Trophoblast cell (in vitro differentiated cells and primary cell): ENCODE data around the gene CCDC12.

Experiments used
- DNase-seq, 2 donors: peaks; one replicate each; pipeline ENCODE4 v3.0.0-alpha.2; 2016
- H2AFZ ChIP-seq: 2 replicates; pipeline ENCODE4 v1.6.1; 2013; ENCODE audit warnings: low read length, moderate library complexity, mild to moderate bottlenecking; ENCODE audit not compliant: insufficient read depth, poor library complexity
- H2AK5ac ChIP-seq: 2 replicates; pipeline ENCODE4 v1.6.1; 2013; ENCODE audit warnings: mild to moderate bottlenecking, low read length
- H2BK120ac ChIP-seq: 2 replicates; pipeline ENCODE4 v1.6.1; 2013; ENCODE audit warnings: low read length, mild to moderate bottlenecking, moderate library complexity; ENCODE audit not compliant: insufficient read depth, poor library complexity
- H2BK12ac ChIP-seq: 2 replicates; pipeline ENCODE4 v1.6.1; 2013; ENCODE audit warnings: mild to moderate bottlenecking, low read length, moderate library complexity
- H2BK5ac ChIP-seq: 2 replicates; pipeline ENCODE4 v1.6.1; 2013; ENCODE audit warnings: low read length, low read depth, moderate library complexity, mild to moderate bottlenecking; ENCODE audit not compliant: poor library complexity
- H3K14ac ChIP-seq: 2 replicates; pipeline ENCODE4 v1.6.1; 2013; ENCODE audit warnings: mild to moderate bottlenecking, low read length
- H3K18ac ChIP-seq: 2 replicates; pipeline ENCODE4 v1.6.1; 2013; ENCODE audit warnings: mild to moderate bottlenecking, low read length
- H3K23ac ChIP-seq: 2 replicates; pipeline ENCODE4 v1.6.1; 2013; ENCODE audit warnings: low read length
- H3K27ac ChIP-seq: 2 replicates; pipeline ENCODE4 v1.5.1; 2013; ENCODE audit warnings: low read depth, mild to moderate bottlenecking, inconsistent platforms, low read length, moderate library complexity
- H3K27me3 ChIP-seq: 2 replicates; pipeline ENCODE4 v1.6.1; 2013; ENCODE audit warnings: inconsistent platforms, mild to moderate bottlenecking, low read length, moderate library complexity; ENCODE audit not compliant: insufficient read depth
- H3K36me3 ChIP-seq, 2 experiments: 1 replicate in 1 of 2; 2 replicates in 1 of 2; pipeline ENCODE4 v1.6.1; 2013; ENCODE audit warnings: low read length in 2 of 2, mild to moderate bottlenecking in 2 of 2, moderate library complexity in 1 of 2; ENCODE audit not compliant: insufficient read depth in 2 of 2, control insufficient read depth in 1 of 2
- H3K4ac ChIP-seq: 2 replicates; pipeline ENCODE4 v1.6.1; 2013; ENCODE audit warnings: low read depth, mild to moderate bottlenecking, low read length, moderate library complexity
- H3K4me1 ChIP-seq, 2 experiments: 1 replicate in 1 of 2; 2 replicates in 1 of 2; pipeline ENCODE4 v1.6.1; 2013; ENCODE audit warnings: low read length in 2 of 2, mild to moderate bottlenecking in 2 of 2, moderate library complexity in 1 of 2; ENCODE audit not compliant: insufficient read depth in 2 of 2, control insufficient read depth in 1 of 2
- H3K4me2 ChIP-seq: 2 replicates; pipeline ENCODE4 v1.6.1; 2013; ENCODE audit warnings: inconsistent platforms, mild to moderate bottlenecking, low read length, moderate library complexity
- H3K4me3 ChIP-seq: 2 replicates; pipeline ENCODE4 v1.5.1; 2013; ENCODE audit warnings: mild to moderate bottlenecking, low read depth, low read length, inconsistent platforms
- H3K79me1 ChIP-seq: one replicate; pipeline ENCODE4 v1.6.1; 2013; ENCODE audit warnings: low read length
- H3K79me2 ChIP-seq: 2 replicates; pipeline ENCODE4 v1.6.1; 2013; ENCODE audit warnings: low read length, mild to moderate bottlenecking; ENCODE audit not compliant: control insufficient read depth, insufficient read depth, poor library complexity
- H3K9ac ChIP-seq: 2 replicates; pipeline ENCODE4 v1.6.1; 2013; ENCODE audit warnings: mild to moderate bottlenecking, low read length
- H3K9me3 ChIP-seq: 2 replicates; pipeline ENCODE4 v1.6.1; 2013; ENCODE audit warnings: low read depth, mild to moderate bottlenecking, control low read depth, inconsistent platforms, low read length; ENCODE audit not compliant: insufficient read depth
- H4K12ac ChIP-seq: 2 replicates; pipeline ENCODE4 v1.6.1; 2013; ENCODE audit warnings: low read depth, mild to moderate bottlenecking, low read length, moderate library complexity
- H4K8ac ChIP-seq: 2 replicates; pipeline ENCODE4 v1.6.1; 2013; ENCODE audit warnings: low read depth, mild to moderate bottlenecking, low read length, moderate library complexity
- H4K91ac ChIP-seq: one replicate; pipeline ENCODE4 v1.6.1; 2013; ENCODE audit warnings: low read depth, mild to moderate bottlenecking, low read length, moderate library complexity
- WGBS: extraction: QIAGEN DNeasy Blood & Tissue Kit; methylation state at CpG from one replicate; pipeline ENCODE4 v1.1.7; 2013; ENCODE audit warnings: missing lambda C conversion rate; ENCODE audit not compliant: insufficient read length, insufficient coverage; ENCODE audit errors: extremely low coverage; 5-methylcytosine and 5-hydroxymethylcytosine counted together

Gene CCDC12

GRCh38 chr3:47016086-47016933 lies 39.8 kb upstream of the CCDC12 start:
- Histone ChIP-seq H3K18ac (no peak overlapping the region), H2BK12ac (no peak overlapping the region), H3K27ac (no peak overlapping the region), H3K27me3 (no peaks in the 10 kb centered on the region), H4K91ac (no peak overlapping the region), H3K4me1 (no peaks in the 10 kb centered on the region), H2AK5ac (no peak overlapping the region), H2AFZ (no peak overlapping the region), H2BK120ac (no peak overlapping the region), H2BK5ac (no peak overlapping the region), H4K8ac (no peak overlapping the region), H4K12ac (no peak overlapping the region), H3K9ac (no peak overlapping the region), H3K36me3 (peaks cover 16 to 38% of the 10 kb centered on the region in 2 experiments), H3K9me3 (no peaks in the 10 kb centered on the region), H3K79me1 (no peaks in the 10 kb centered on the region), H3K4me2 (no peak overlapping the region), H3K14ac (no peak overlapping the region), H3K79me2 (no peaks in the 10 kb centered on the region), H3K23ac (no peak overlapping the region), H3K4me3 (no peak overlapping the region), H3K4ac (no peak overlapping the region)
- DNase-seq, result no peak
- WGBS, result no CpG with 5 or more reads among the region's 4 CpGs

GRCh38 chr3:47015151-47015550 lies 38.6 kb upstream of the CCDC12 start:
- no peak overlapping the region for H2AK5ac ChIP-seq
- no peaks in the 10 kb centered on the region for H3K27me3 ChIP-seq
- peaks cover 5% of the 10 kb centered on the region for H3K9me3 ChIP-seq
- H3K36me3 ChIP-seq, result peaks cover 20 to 41% of the 10 kb centered on the region in 2 experiments
- no peak overlapping the region for H2BK120ac ChIP-seq
- no peak overlapping the region for H3K18ac ChIP-seq
- no peak overlapping the region for H3K9ac ChIP-seq
- peaks cover 0 to 2% of the 10 kb centered on the region in 2 experiments for H3K4me1 ChIP-seq
- no peak overlapping the region for H4K91ac ChIP-seq
- no peak overlapping the region for H2BK12ac ChIP-seq
- H3K27ac ChIP-seq, result no peak overlapping the region
- no peak overlapping the region for H3K23ac ChIP-seq
- no peak overlapping the region for H3K14ac ChIP-seq
- H2AFZ ChIP-seq, result no peak overlapping the region
- H3K79me1 ChIP-seq, result no peaks in the 10 kb centered on the region
- H4K8ac ChIP-seq, result no peak overlapping the region
- H4K12ac ChIP-seq, result no peak overlapping the region
- H3K79me2 ChIP-seq, result no peaks in the 10 kb centered on the region
- H3K4me3 ChIP-seq, result no peak overlapping the region
- no peak overlapping the region for H3K4me2 ChIP-seq
- DNase-seq, result no peak
- H3K4ac ChIP-seq, result no peak overlapping the region
- no peak overlapping the region for H2BK5ac ChIP-seq

- Histone ChIP-seq H2AFZ (no peak overlapping the region), H4K91ac (no peak overlapping the region), H4K12ac (no peak overlapping the region), H3K79me2 (peaks cover 3% of the 10 kb centered on the region), H3K18ac (no peak overlapping the region), H2AK5ac (no peak overlapping the region), H3K36me3 (peaks cover 24 to 33% of the 10 kb centered on the region in 2 experiments), H3K4me1 (peaks cover 3 to 8% of the 10 kb centered on the region in 2 experiments), H3K27me3 (no peaks in the 10 kb centered on the region), H3K14ac (no peak overlapping the region), H2BK5ac (no peak overlapping the region), H2BK120ac (no peak overlapping the region), H3K4ac (no peak overlapping the region), H2BK12ac (no peak overlapping the region), H3K23ac (no peak overlapping the region), H3K4me2 (no peak overlapping the region), H4K8ac (no peak overlapping the region), H3K9ac (no peak overlapping the region), H3K9me3 (peaks cover 5% of the 10 kb centered on the region), H3K27ac (no peak overlapping the region), H3K79me1 (peaks cover 6% of the 10 kb centered on the region), H3K4me3 (no peak overlapping the region)
- no peak for DNase-seq
These were observed 37.5 kb upstream of the CCDC12 start for GRCh38 chr3:47014036-47014435.

DNA sequence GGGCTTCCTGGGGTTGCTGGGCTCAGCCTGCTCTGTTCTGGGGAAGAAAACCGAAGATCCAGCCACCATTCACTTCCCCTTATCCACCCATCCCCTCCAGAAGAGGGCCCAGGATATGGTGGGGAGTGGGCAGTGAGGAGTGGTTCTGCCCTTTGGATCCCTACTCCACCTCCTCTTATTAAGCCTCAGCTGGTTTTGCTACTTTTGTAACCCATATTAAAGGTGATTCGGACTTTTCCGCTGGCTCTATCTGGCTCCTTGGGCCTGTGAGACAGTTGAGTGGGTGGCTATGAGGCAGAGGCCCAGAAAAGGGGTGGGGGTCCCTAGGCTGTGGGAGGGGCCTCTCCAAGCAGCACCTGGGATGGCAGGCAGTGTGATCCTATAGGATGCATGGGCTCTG lies 36.7 kb upstream of the CCDC12 start:
- no peak overlapping the region for H3K4ac ChIP-seq
- H4K8ac ChIP-seq, result no peak overlapping the region
- H3K14ac ChIP-seq, result no peak overlapping the region
- H3K79me1 ChIP-seq, result peaks cover 6% of the 10 kb centered on the region
- no peak overlapping the region for H2BK120ac ChIP-seq
- H3K9ac ChIP-seq, result no peak overlapping the region
- H4K91ac ChIP-seq, result no peak overlapping the region
- H3K18ac ChIP-seq, result no peak overlapping the region
- no peak overlapping the region for H2BK12ac ChIP-seq
- no peak overlapping the region for H3K23ac ChIP-seq
- no peak for DNase-seq
- no peak overlapping the region for H3K27ac ChIP-seq
- no peak overlapping the region for H3K4me3 ChIP-seq
- H3K36me3 ChIP-seq, result peaks cover 24 to 35% of the 10 kb centered on the region in 2 experiments
- H3K4me1 ChIP-seq, result peaks cover 5 to 10% of the 10 kb centered on the region in 2 experiments
- no peak overlapping the region for H2AK5ac ChIP-seq
- H3K9me3 ChIP-seq, result peaks cover 5% of the 10 kb centered on the region
- no peaks in the 10 kb centered on the region for H3K27me3 ChIP-seq
- H3K79me2 ChIP-seq, result peaks cover 3% of the 10 kb centered on the region
- H3K4me2 ChIP-seq, result no peak overlapping the region
- no peak overlapping the region for H2AFZ ChIP-seq
- no peak overlapping the region for H2BK5ac ChIP-seq
- H4K12ac ChIP-seq, result no peak overlapping the region
- no CpG with 5 or more reads among the region's 3 CpGs for WGBS
